Fibroblast of skin of left biceps (primary cell): ENCODE results near the gene PRR7.

ENCODE experiments used
- DNase-seq, 2 experiments: peaks; one replicate each; pipeline ENCODE4 v3.0.0-alpha.2; 2013; ENCODE audit warnings: low read depth in 2 of 2

The PRR7 gene

GRCh38 chr5:177452688-177453638 is 6.3 kb downstream of the PRR7 start:
- DNase-seq = no peak

GRCh38 chr5:177453852-177454396 is 7.3 kb downstream of the PRR7 start:
- DNase-seq = no peak

- peak; percentile 64 to 68 for DNase-seq
Measured at GRCh38 chr5:177454397-177455035, 7.9 kb downstream of the PRR7 start.

- DNase-seq = no peak
Measured at GRCh38 chr5:177455036-177455660, 8.5 kb downstream of the PRR7 start.

GRCh38 chr5:177455661-177456590 is 9.3 kb downstream of the PRR7 start:
- DNase-seq = peak; percentile 55 to 58

GRCh38 chr5:177456591-177456964 is 10.0 kb downstream of the PRR7 start:
- DNase-seq = no peak

GRCh38 chr5:177456976-177457851 is 10.6 kb downstream of the PRR7 start:
- peak; percentile 77 to 85 for DNase-seq

- DNase-seq = no peak
Measured at GRCh38 chr5:177457852-177458681, 11.5 kb downstream of the PRR7 start.

GRCh38 chr5:177458912-177459350 is 12.3 kb downstream of the PRR7 start:
- DNase-seq = no peak

- no peak for DNase-seq
Measured at GRCh38 chr5:177459357-177459756, 12.7 kb downstream of the PRR7 start.

GRCh38 chr5:177459819-177460628 is 13.4 kb downstream of the PRR7 start:
- no peak for DNase-seq

- no peak for DNase-seq
Measured at GRCh38 chr5:177462021-177462670, 15.5 kb downstream of the PRR7 start.

GRCh38 chr5:177465044-177465443 is 18.4 kb downstream of the PRR7 start:
- no peak for DNase-seq

GRCh38 chr5:177466861-177467260 is 20.2 kb downstream of the PRR7 start:
- no peak for DNase-seq

- no peak for DNase-seq
Measured at GRCh38 chr5:177467436-177467835, 20.8 kb downstream of the PRR7 start.

- DNase-seq = no peak
Measured at GRCh38 chr5:177468329-177468684, 21.7 kb downstream of the PRR7 start.

- no peak for DNase-seq
Measured at GRCh38 chr5:177468685-177469628, 22.3 kb downstream of the PRR7 start.
